GM21423 (cell line): Measurements from ENCODE around the gene CYB5B.
"Not testable (repeated sequence)": the region's sequence is repeated elsewhere in the genome, so short reads cannot be mapped to it uniquely, and the experiment has no call there.

Source experiments
- ATAC-seq: cut with Tn5 transposase; IDR thresholded peaks from one replicate; pipeline ENCODE4 v1.9.1; 2021; ENCODE audit warnings: mild to moderate bottlenecking, moderate library complexity; ENCODE audit not compliant: unreplicated experiment

The CYB5B gene

GRCh38 chr16:69408475-69408874, 15.9 kb upstream of the CYB5B start:
- ATAC-seq, result no peak

GRCh38 chr16:69410219-69410990, 14.0 kb upstream of the CYB5B start:
- ATAC-seq, result no peak

- no peak for ATAC-seq
Observed at GRCh38 chr16:69411064-69411985, 13.1 kb upstream of the CYB5B start.

GRCh38 chr16:69412287-69412686, 12.1 kb upstream of the CYB5B start:
- no peak for ATAC-seq

- ATAC-seq, result no peak
Observed at GRCh38 chr16:69413045-69413664, 11.3 kb upstream of the CYB5B start.

- ATAC-seq, result no peak
Observed at GRCh38 chr16:69417520-69418199, 6.8 kb upstream of the CYB5B start.

GRCh38 chr16:69419956-69420355, 4.5 kb upstream of the CYB5B start:
- ATAC-seq, result no peak

- ATAC-seq, result no peak
Observed at GRCh38 chr16:69423189-69423588, 1.2 kb upstream of the CYB5B start.

GRCh38 chr16:69424935-69425784, 741 bp downstream of the CYB5B start:
- no peak for ATAC-seq

- ATAC-seq, result no peak
Observed at GRCh38 chr16:69428652-69429051, 4.2 kb downstream of the CYB5B start.

GRCh38 chr16:69429058-69429640, 4.7 kb downstream of the CYB5B start:
- not testable (repeated sequence) for ATAC-seq

- ATAC-seq, result no peak
Observed at GRCh38 chr16:69431948-69432468, 7.6 kb downstream of the CYB5B start.

GRCh38 chr16:69434066-69434465, 9.6 kb downstream of the CYB5B start:
- ATAC-seq, result no peak

- no peak for ATAC-seq
Observed at GRCh38 chr16:69435977-69436820, 11.8 kb downstream of the CYB5B start.

- no peak for ATAC-seq
Observed at GRCh38 chr16:69436896-69437295, 12.5 kb downstream of the CYB5B start.

- no peak for ATAC-seq
Observed at GRCh38 chr16:69438465-69438864, 14.0 kb downstream of the CYB5B start.

GRCh38 chr16:69440250-69440649, 15.8 kb downstream of the CYB5B start:
- ATAC-seq, result no peak

- ATAC-seq, result not testable (repeated sequence)
Observed at GRCh38 chr16:69441030-69441429, 16.6 kb downstream of the CYB5B start.
